Measurements from ENCODE around the gene ARHGEF17. TPM values are rescaled to one million over a fixed set of nuclear protein-coding genes. Genes with fewer than 3 reads are reported as not detected.

Gene ARHGEF17
- polyA plus RNA-seq, 2 donors = 8.2 to 11.8 TPM

- WGBS, 2 donors = 93 to 94% methylated on average over 18 of the region's 18 CpGs
Measured at GRCh38 chr11:73297231-73297590, 10.9 kb upstream of the ARHGEF17 start.

GRCh38 chr11:73297702-73298101 lies 10.4 kb upstream of the ARHGEF17 start:
- Histone ChIP-seq H3K4me3 (ENCODE audit: low read depth in 1 of 2, low read length in 2 of 2) (no peak overlapping the region), H3K4me1 (ENCODE audit: control insufficient read depth in 2 of 2, insufficient read depth in 2 of 2, low read length in 1 of 2) (no peaks in the 10 kb centered on the region), H3K27ac (ENCODE audit: low read depth in 2 of 2, low read length in 1 of 2) (no peak overlapping the region), H3K27me3 (ENCODE audit: control insufficient read depth in 1 of 2, insufficient read depth in 2 of 2, low read length in 2 of 2) (no peaks in the 10 kb centered on the region), H3K36me3 (ENCODE audit: control insufficient read depth in 2 of 2, insufficient read depth in 2 of 2, low read length in 1 of 2) (no peaks in the 10 kb centered on the region), H3K9me3 (ENCODE audit: control insufficient read depth in 2 of 2, insufficient read depth in 1 of 2, low read depth in 1 of 2, low read length in 1 of 2) (no peaks in the 10 kb centered on the region)
- 82 to 91% methylated on average over 3 of the region's 3 CpGs for WGBS, 2 donors

More at GRCh38 chr11:73297231-73297590, 10.9 kb upstream of the ARHGEF17 start:
- Histone ChIP-seq H3K4me3 (ENCODE audit: low read depth in 1 of 2, low read length in 2 of 2) (no peak overlapping the region), H3K36me3 (ENCODE audit: control insufficient read depth in 2 of 2, insufficient read depth in 2 of 2, low read length in 1 of 2) (no peaks in the 10 kb centered on the region), H3K4me1 (ENCODE audit: control insufficient read depth in 2 of 2, insufficient read depth in 2 of 2, low read length in 1 of 2) (no peaks in the 10 kb centered on the region), H3K27ac (ENCODE audit: low read depth in 2 of 2, low read length in 1 of 2) (no peak overlapping the region), H3K27me3 (ENCODE audit: control insufficient read depth in 1 of 2, insufficient read depth in 2 of 2, low read length in 2 of 2) (no peaks in the 10 kb centered on the region), H3K9me3 (ENCODE audit: control insufficient read depth in 2 of 2, insufficient read depth in 1 of 2, low read depth in 1 of 2, low read length in 1 of 2) (no peaks in the 10 kb centered on the region)

GRCh38 chr11:73298233-73298632 lies 9.8 kb upstream of the ARHGEF17 start:
- Histone ChIP-seq H3K4me3 (ENCODE audit: low read depth in 1 of 2, low read length in 2 of 2) (no peak overlapping the region), H3K4me1 (ENCODE audit: control insufficient read depth in 2 of 2, insufficient read depth in 2 of 2, low read length in 1 of 2) (no peaks in the 10 kb centered on the region)
- WGBS, 2 donors = 76 to 81% methylated on average over 5 of the region's 5 CpGs

GRCh38 chr11:73299751-73300150 lies 8.3 kb upstream of the ARHGEF17 start:
- no peak overlapping the region for H3K4me3 ChIP-seq (ENCODE audit: low read depth in 1 of 2, low read length in 2 of 2)
- no peak overlapping the region for H3K27ac ChIP-seq (ENCODE audit: low read depth in 2 of 2, low read length in 1 of 2)
- H3K27me3 ChIP-seq (ENCODE audit: control insufficient read depth in 1 of 2, insufficient read depth in 2 of 2, low read length in 2 of 2) = no peaks in the 10 kb centered on the region
- H3K9me3 ChIP-seq (ENCODE audit: control insufficient read depth in 2 of 2, insufficient read depth in 1 of 2, low read depth in 1 of 2, low read length in 1 of 2) = no peaks in the 10 kb centered on the region
- H3K4me1 ChIP-seq (ENCODE audit: control insufficient read depth in 2 of 2, insufficient read depth in 2 of 2, low read length in 1 of 2) = no peaks in the 10 kb centered on the region
- 91 to 93% methylated on average over 10 of the region's 10 CpGs for WGBS, 2 donors
- no peaks in the 10 kb centered on the region for H3K36me3 ChIP-seq (ENCODE audit: control insufficient read depth in 2 of 2, insufficient read depth in 2 of 2, low read length in 1 of 2)

More at GRCh38 chr11:73298233-73298632, 9.8 kb upstream of the ARHGEF17 start:
- Histone ChIP-seq H3K36me3 (ENCODE audit: control insufficient read depth in 2 of 2, insufficient read depth in 2 of 2, low read length in 1 of 2) (no peaks in the 10 kb centered on the region), H3K27ac (ENCODE audit: low read depth in 2 of 2, low read length in 1 of 2) (no peak overlapping the region), H3K9me3 (ENCODE audit: control insufficient read depth in 2 of 2, insufficient read depth in 1 of 2, low read depth in 1 of 2, low read length in 1 of 2) (no peaks in the 10 kb centered on the region), H3K27me3 (ENCODE audit: control insufficient read depth in 1 of 2, insufficient read depth in 2 of 2, low read length in 2 of 2) (no peaks in the 10 kb centered on the region)

- WGBS, 2 donors = 75 to 81% methylated on average over 7 of the region's 7 CpGs
- Histone ChIP-seq H3K9me3 (ENCODE audit: control insufficient read depth in 2 of 2, insufficient read depth in 1 of 2, low read depth in 1 of 2, low read length in 1 of 2) (no peaks in the 10 kb centered on the region), H3K4me3 (ENCODE audit: low read depth in 1 of 2, low read length in 2 of 2) (no peak overlapping the region), H3K36me3 (ENCODE audit: control insufficient read depth in 2 of 2, insufficient read depth in 2 of 2, low read length in 1 of 2) (no peaks in the 10 kb centered on the region), H3K27ac (ENCODE audit: low read depth in 2 of 2, low read length in 1 of 2) (no peak overlapping the region), H3K27me3 (ENCODE audit: control insufficient read depth in 1 of 2, insufficient read depth in 2 of 2, low read length in 2 of 2) (no peaks in the 10 kb centered on the region), H3K4me1 (ENCODE audit: control insufficient read depth in 2 of 2, insufficient read depth in 2 of 2, low read length in 1 of 2) (peaks cover 0 to under 1% of the 10 kb centered on the region in 2 donors)
Measured at GRCh38 chr11:73306069-73306841, 1.8 kb upstream of the ARHGEF17 start.

- Histone ChIP-seq H3K36me3 (ENCODE audit: control insufficient read depth in 2 of 2, insufficient read depth in 2 of 2, low read length in 1 of 2) (no peaks in the 10 kb centered on the region), H3K9me3 (ENCODE audit: control insufficient read depth in 2 of 2, insufficient read depth in 1 of 2, low read depth in 1 of 2, low read length in 1 of 2) (no peaks in the 10 kb centered on the region), H3K4me1 (ENCODE audit: control insufficient read depth in 2 of 2, insufficient read depth in 2 of 2, low read length in 1 of 2) (peaks cover 3 to 5% of the 10 kb centered on the region in 2 donors), H3K27me3 (ENCODE audit: control insufficient read depth in 1 of 2, insufficient read depth in 2 of 2, low read length in 2 of 2) (no peaks in the 10 kb centered on the region), H3K4me3 (ENCODE audit: low read depth in 1 of 2, low read length in 2 of 2) (peak overlapping the region in 1 of 2 donors; percentile 63), H3K27ac (ENCODE audit: low read depth in 2 of 2, low read length in 1 of 2) (peak overlapping the region; percentile 26 to 80)
- 12 to 16% methylated on average over 18 of the region's 18 CpGs for WGBS, 2 donors
Measured at GRCh38 chr11:73306977-73307322, 1.1 kb upstream of the ARHGEF17 start.

- WGBS, 2 donors = 1% methylated on average over 39 to 56 of the region's 56 CpGs
Measured at GRCh38 chr11:73307323-73308002, 613 bp upstream of the ARHGEF17 start.

GRCh38 chr11:73308961-73309919 lies 1.2 kb downstream of the ARHGEF17 start:
- peak overlapping the region; percentile 63 to 65 for H3K4me3 ChIP-seq (ENCODE audit: low read depth in 1 of 2, low read length in 2 of 2)
- H3K36me3 ChIP-seq (ENCODE audit: control insufficient read depth in 2 of 2, insufficient read depth in 2 of 2, low read length in 1 of 2) = no peaks in the 10 kb centered on the region
- no peaks in the 10 kb centered on the region for H3K27me3 ChIP-seq (ENCODE audit: control insufficient read depth in 1 of 2, insufficient read depth in 2 of 2, low read length in 2 of 2)
- H3K9me3 ChIP-seq (ENCODE audit: control insufficient read depth in 2 of 2, insufficient read depth in 1 of 2, low read depth in 1 of 2, low read length in 1 of 2) = no peaks in the 10 kb centered on the region
- WGBS, 2 donors = 9 to 10% methylated on average over 71 to 78 of the region's 78 CpGs
- H3K27ac ChIP-seq (ENCODE audit: low read depth in 2 of 2, low read length in 1 of 2) = peak overlapping the region; percentile 93 to 96
- H3K4me1 ChIP-seq (ENCODE audit: control insufficient read depth in 2 of 2, insufficient read depth in 2 of 2, low read length in 1 of 2) = peaks cover 3 to 8% of the 10 kb centered on the region in 2 donors

More at GRCh38 chr11:73307323-73308002, 613 bp upstream of the ARHGEF17 start:
- Histone ChIP-seq H3K27ac (ENCODE audit: low read depth in 2 of 2, low read length in 1 of 2) (peak overlapping the region; percentile 93 to 96), H3K4me3 (ENCODE audit: low read depth in 1 of 2, low read length in 2 of 2) (peak overlapping the region; percentile 63 to 65), H3K36me3 (ENCODE audit: control insufficient read depth in 2 of 2, insufficient read depth in 2 of 2, low read length in 1 of 2) (no peaks in the 10 kb centered on the region), H3K9me3 (ENCODE audit: control insufficient read depth in 2 of 2, insufficient read depth in 1 of 2, low read depth in 1 of 2, low read length in 1 of 2) (no peaks in the 10 kb centered on the region), H3K4me1 (ENCODE audit: control insufficient read depth in 2 of 2, insufficient read depth in 2 of 2, low read length in 1 of 2) (peaks cover 3 to 5% of the 10 kb centered on the region in 2 donors), H3K27me3 (ENCODE audit: control insufficient read depth in 1 of 2, insufficient read depth in 2 of 2, low read length in 2 of 2) (no peaks in the 10 kb centered on the region)

GRCh38 chr11:73310076-73310475 lies 2.0 kb downstream of the ARHGEF17 start:
- Histone ChIP-seq H3K27me3 (ENCODE audit: control insufficient read depth in 1 of 2, insufficient read depth in 2 of 2, low read length in 2 of 2) (no peaks in the 10 kb centered on the region), H3K4me3 (ENCODE audit: low read depth in 1 of 2, low read length in 2 of 2) (peak overlapping the region; percentile 63 to 65), H3K9me3 (ENCODE audit: control insufficient read depth in 2 of 2, insufficient read depth in 1 of 2, low read depth in 1 of 2, low read length in 1 of 2) (no peaks in the 10 kb centered on the region), H3K4me1 (ENCODE audit: control insufficient read depth in 2 of 2, insufficient read depth in 2 of 2, low read length in 1 of 2) (peaks cover 3 to 11% of the 10 kb centered on the region in 2 donors), H3K36me3 (ENCODE audit: control insufficient read depth in 2 of 2, insufficient read depth in 2 of 2, low read length in 1 of 2) (no peaks in the 10 kb centered on the region), H3K27ac (ENCODE audit: low read depth in 2 of 2, low read length in 1 of 2) (peak overlapping the region; percentile 74 to 96)
- 82 to 83% methylated on average over 16 of the region's 16 CpGs for WGBS, 2 donors

Data from esophagus (tissue), 2 donors.